C4-2B (cell line): ENCODE results near the gene MICAL2.

Source experiments
- H3K27ac ChIP-seq: fragments of 450-650 bp; 2 replicates; pipeline ENCODE4 v1.5.1; 2017
- CTCF ChIP-seq: fragments of 450-650 bp; conservative IDR thresholded peaks from 2 replicates; pipeline ENCODE4 v1.5.1; 2017; ENCODE audit warnings: mild to moderate bottlenecking
- ZFX ChIP-seq: fragments of 450-650 bp; IDR thresholded peaks from 2 replicates; pipeline ENCODE4 v1.6.1; 2017

Gene MICAL2

GRCh38 chr11:12174477-12175143 is 64.2 kb downstream of the MICAL2 start:
- H3K27ac ChIP-seq = no peak overlapping the region
- TF ChIP-seq CTCF (no peak), ZFX (no peak)

GRCh38 chr11:12175694-12176241 is 65.4 kb downstream of the MICAL2 start:
- TF ChIP-seq CTCF (no peak), ZFX (no peak)

GRCh38 chr11:12176410-12176809 is 66.0 kb downstream of the MICAL2 start:
- H3K27ac ChIP-seq = no peak overlapping the region
- no peak for TF ChIP-seq ZFX
- TF ChIP-seq CTCF = no peak

More at GRCh38 chr11:12175694-12176241, 65.4 kb downstream of the MICAL2 start:
- H3K27ac ChIP-seq = no peak overlapping the region

GRCh38 chr11:12177739-12178338 is 67.4 kb downstream of the MICAL2 start:
- H3K27ac ChIP-seq = no peak overlapping the region

GRCh38 chr11:12179019-12179418 is 68.6 kb downstream of the MICAL2 start:
- H3K27ac ChIP-seq = no peak overlapping the region
- TF ChIP-seq ZFX (no peak), CTCF (no peak)

More at GRCh38 chr11:12177739-12178338, 67.4 kb downstream of the MICAL2 start:
- no peak for TF ChIP-seq CTCF

GRCh38 chr11:12179531-12179930 is 69.1 kb downstream of the MICAL2 start:
- TF ChIP-seq CTCF (no peak), ZFX (no peak)
- no peak overlapping the region for H3K27ac ChIP-seq
